Neural cell (in vitro differentiated cells): Measurements from ENCODE around the gene LBX2. TPM values are rescaled to one million over a fixed set of nuclear protein-coding genes. Genes with fewer than 3 reads are reported as not detected.
A peak's percentile ranks its signal among the peaks of the same experiment; 100 is the strongest.

Source experiments
- H2AFZ ChIP-seq: fragments of 200-600, 300-800 bp; sonication (generic), shearing (Covaris generic); 2 replicates; pipeline ENCODE4 v1.6.0; 2014; ENCODE audit warnings: low read depth, mild to moderate bottlenecking, antibody characterized with exemption, low read length, moderate library complexity
- H3F3A ChIP-seq: fragments of 200-600 bp; shearing (Covaris generic); 2 replicates; pipeline ENCODE4 v1.6.1; 2016; ENCODE audit warnings: mild to moderate bottlenecking, moderate library complexity, mixed read lengths, antibody characterized with exemption, low read length; ENCODE audit not compliant: insufficient read depth, poor library complexity, severe bottlenecking
- H3K27ac ChIP-seq: fragments of 200-600, 300-800 bp; sonication (generic), shearing (Covaris generic); 2 replicates; pipeline ENCODE4 v1.5.1; 2014; ENCODE audit warnings: mild to moderate bottlenecking, low read length, moderate library complexity
- H3K27me3 ChIP-seq: fragments of 300-800, 200-600 bp; sonication (generic), shearing (Covaris generic); 2 replicates; pipeline ENCODE4 v1.6.0; 2014; ENCODE audit warnings: mild to moderate bottlenecking, low read depth, low read length, moderate library complexity; ENCODE audit not compliant: insufficient read depth
- H3K36me3 ChIP-seq: fragments of 300-800, 200-600 bp; sonication (generic), shearing (Covaris generic); 2 replicates; pipeline ENCODE4 v1.5.1; 2014; ENCODE audit warnings: mild to moderate bottlenecking, antibody characterized with exemption, low read length, moderate library complexity; ENCODE audit not compliant: insufficient read depth
- H3K4me2 ChIP-seq: fragments of 300-800, 200-600 bp; sonication (generic), shearing (Covaris generic); 2 replicates; pipeline ENCODE4 v1.6.0; 2014; ENCODE audit warnings: mild to moderate bottlenecking, low read length
- H3K4me3 ChIP-seq: fragments of 300-800, 200-600 bp; sonication (generic), shearing (Covaris generic); 2 replicates; pipeline ENCODE4 v1.5.1; 2014; ENCODE audit warnings: mild to moderate bottlenecking, low read length, moderate library complexity
- H3K79me2 ChIP-seq: fragments of 200-600 bp; shearing (Covaris generic); replicated peaks from 2 replicates; pipeline ENCODE4 v1.6.0; 2014; ENCODE audit warnings: mild to moderate bottlenecking, low read length, moderate library complexity; ENCODE audit not compliant: insufficient read depth
- H3K9ac ChIP-seq: fragments of 300-800, 200-600 bp; sonication (generic), shearing (Covaris generic); 2 replicates; pipeline ENCODE4 v1.6.1; 2016; ENCODE audit warnings: mild to moderate bottlenecking, low read length, mixed read lengths
- H3K9me2 ChIP-seq: fragments of 200-600 bp; shearing (Covaris generic); 2 replicates; pipeline ENCODE4 v1.6.1; 2016; ENCODE audit warnings: mild to moderate bottlenecking, low read length, mixed read lengths; ENCODE audit not compliant: insufficient read depth
- H3K9me3 ChIP-seq: fragments of 200-600, 300-800 bp; sonication (generic), shearing (Covaris generic); 2 replicates; pipeline ENCODE4 v1.6.1; 2016; ENCODE audit warnings: mild to moderate bottlenecking, mixed run types, low read length, moderate library complexity, mixed read lengths
- H4K20me1 ChIP-seq: fragments of 200-600 bp; shearing (Covaris generic); 2 replicates; pipeline ENCODE4 v1.6.1; 2016; ENCODE audit warnings: mild to moderate bottlenecking, mixed run types; ENCODE audit not compliant: insufficient read depth
- CTCF ChIP-seq: fragments of 450-650 bp; IDR thresholded peaks from 2 replicates; pipeline ENCODE4 v1.5.1; 2014; ENCODE audit warnings: antibody characterized with exemption, mild to moderate bottlenecking, moderate library complexity; ENCODE audit not compliant: poor library complexity, severe bottlenecking
- EP300 ChIP-seq: fragments of 450-650 bp; conservative IDR thresholded peaks from 2 replicates; pipeline ENCODE4 v1.6.1; 2014; ENCODE audit warnings: antibody characterized with exemption, mild to moderate bottlenecking, moderate library complexity; ENCODE audit not compliant: poor library complexity, severe bottlenecking
- EZH2 ChIP-seq: fragments of 200-600, 300-800 bp; shearing (Covaris generic), sonication (generic); IDR thresholded peaks from 2 replicates; pipeline ENCODE4 v1.6.1; 2014; ENCODE audit warnings: antibody characterized with exemption, low read length, borderline replicate concordance, mild to moderate bottlenecking; ENCODE audit not compliant: insufficient read depth, poor library complexity, severe bottlenecking
- MXI1 ChIP-seq: fragments of 450-650 bp; conservative IDR thresholded peaks from 2 replicates; pipeline ENCODE4 v1.6.1; 2014; ENCODE audit warnings: antibody characterized with exemption, mild to moderate bottlenecking; ENCODE audit not compliant: poor library complexity, severe bottlenecking
- POLR2AphosphoS5 ChIP-seq: IDR thresholded peaks from 2 replicates; pipeline ENCODE4 v1.6.1; 2012
- RAD21 ChIP-seq: fragments of 450-650 bp; conservative IDR thresholded peaks from 2 replicates; pipeline ENCODE4 v1.6.1; 2014; ENCODE audit warnings: antibody characterized with exemption, mild to moderate bottlenecking, moderate library complexity
- REST ChIP-seq: IDR thresholded peaks from 2 replicates; pipeline ENCODE4 v1.6.1; 2012; ENCODE audit warnings: borderline replicate concordance
- SMC3 ChIP-seq: fragments of 450-650 bp; conservative IDR thresholded peaks from 2 replicates; pipeline ENCODE4 v1.6.1; 2014; ENCODE audit warnings: antibody characterized with exemption, mild to moderate bottlenecking, moderate library complexity; ENCODE audit not compliant: poor library complexity
- TAF1 ChIP-seq: IDR thresholded peaks from 2 replicates; pipeline ENCODE4 v1.6.1; 2012; ENCODE audit warnings: low read depth
- polyA plus RNA-seq: library from polyadenylated mRNA; depleted of rRNA; stranded (reverse); fragments of >200 nt; gene quantifications from 2 replicates; pipeline ENCODE4 v1.2.3, GENCODE V29; 2014

Gene LBX2
- polyA plus RNA-seq, 1 donor from 2014 or later = not detected

DNA sequence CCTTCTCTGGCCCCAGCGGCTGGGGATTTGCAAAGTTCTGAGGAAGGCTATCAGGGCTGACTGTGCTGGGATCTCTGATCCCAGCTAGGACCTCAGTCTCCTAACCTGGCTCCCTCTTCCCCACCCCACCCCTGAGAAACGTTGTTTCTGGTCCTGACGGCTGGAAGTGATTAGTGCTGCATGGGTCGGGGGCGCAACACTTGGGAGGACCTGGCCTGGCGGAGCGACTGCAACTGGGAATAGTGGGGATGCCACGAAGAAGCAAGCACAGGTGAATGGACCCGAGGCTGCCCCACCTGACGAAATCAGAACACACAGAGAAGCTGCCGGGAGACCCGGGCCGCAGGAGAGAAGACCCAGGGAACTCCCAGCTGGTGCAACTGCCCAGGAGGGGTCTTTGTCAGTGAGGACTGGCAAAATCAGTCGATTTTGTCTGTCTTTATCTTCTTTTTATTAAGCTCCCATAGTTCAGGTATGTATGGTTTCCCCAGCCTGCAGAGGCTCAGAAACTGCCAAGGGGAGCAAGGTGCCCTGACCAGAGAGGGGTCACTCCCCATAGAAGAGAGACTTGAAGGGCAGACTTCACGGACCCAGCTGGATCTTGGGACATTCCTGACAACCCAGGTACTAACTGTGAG is 656 bp upstream of the LBX2 start:
- no peaks in the 10 kb centered on the region for H3K9me2 ChIP-seq
- peaks cover 92% of the 10 kb centered on the region for H3K27me3 ChIP-seq
- H3K9me3 ChIP-seq = no peaks in the 10 kb centered on the region
- no peak for TF ChIP-seq RAD21
- peak; percentile 71 for TF ChIP-seq EZH2
- no peak overlapping the region for H2AFZ ChIP-seq
- H3F3A ChIP-seq = no peaks in the 10 kb centered on the region
- H3K4me2 ChIP-seq = no peak overlapping the region
- no peak overlapping the region for H3K9ac ChIP-seq
- peak overlapping the region; percentile 55 for H3K4me3 ChIP-seq
- H3K36me3 ChIP-seq = no peaks in the 10 kb centered on the region
- no peak overlapping the region for H3K27ac ChIP-seq
- H3K79me2 ChIP-seq = no peaks in the 10 kb centered on the region
- no peaks in the 10 kb centered on the region for H4K20me1 ChIP-seq

GRCh38 chr2:74498500-74499266 is 720 bp downstream of the LBX2 start:
- H3K36me3 ChIP-seq = no peaks in the 10 kb centered on the region
- no peaks in the 10 kb centered on the region for H3F3A ChIP-seq
- no peak for TF ChIP-seq CTCF
- no peaks in the 10 kb centered on the region for H4K20me1 ChIP-seq
- no peaks in the 10 kb centered on the region for H3K9me2 ChIP-seq
- H3K9me3 ChIP-seq = no peaks in the 10 kb centered on the region
- H3K4me3 ChIP-seq = peak overlapping the region; percentile 55
- H3K27me3 ChIP-seq = peaks cover 79% of the 10 kb centered on the region
- H3K4me2 ChIP-seq = peak overlapping the region; percentile 36
- H3K9ac ChIP-seq = no peak overlapping the region
- H2AFZ ChIP-seq = no peak overlapping the region
- H3K79me2 ChIP-seq = no peaks in the 10 kb centered on the region
- no peak overlapping the region for H3K27ac ChIP-seq

GRCh38 chr2:74497777-74498499 is 1.5 kb downstream of the LBX2 start:
- Histone ChIP-seq H3F3A (no peaks in the 10 kb centered on the region), H3K9ac (no peak overlapping the region), H3K79me2 (no peaks in the 10 kb centered on the region), H4K20me1 (no peaks in the 10 kb centered on the region), H3K36me3 (no peaks in the 10 kb centered on the region), H3K9me2 (no peaks in the 10 kb centered on the region), H3K9me3 (no peaks in the 10 kb centered on the region), H3K27me3 (peaks cover 71% of the 10 kb centered on the region), H2AFZ (no peak overlapping the region), H3K27ac (no peak overlapping the region), H3K4me2 (no peak overlapping the region), H3K4me3 (peak overlapping the region; percentile 55)
- TF ChIP-seq RAD21 (no peak), TAF1 (no peak), EZH2 (no peak), SMC3 (no peak), MXI1 (no peak), POLR2AphosphoS5 (no peak), REST (no peak), CTCF (no peak), EP300 (no peak)
